ENCODE measurements around the gene PRPF8. TPM values are rescaled to one million over a fixed set of nuclear protein-coding genes. Genes with fewer than 3 reads are reported as not detected.

The PRPF8 gene
- total and polyA plus RNA-seq, 2 of the 13 experiments (the other 11 are each of a cell fraction or from before 2014, with no cell fraction given) = 112 to 179 TPM

- TF ChIP-seq ZNF687 (CRISPR knock-in tag; IDR thresholded peaks at IDR 0.05) (peak; percentile 84), MBD4 (IDR thresholded peaks at IDR 0.05; ENCODE audit: borderline replicate concordance, low read length) (no peak), HNRNPLL (IDR thresholded peaks at IDR 0.05; ENCODE audit: low read depth, low read length, poor library complexity, severe bottlenecking) (peak; percentile 100), AKNA (CRISPR knock-in tag; IDR thresholded peaks at IDR 0.05; ENCODE audit: borderline replicate concordance) (no peak), PPARG (CRISPR knock-in tag; conservative IDR thresholded peaks at IDR 0.05) (no peak), RORA (CRISPR knock-in tag; IDR thresholded peaks at IDR 0.05) (no peak), THAP11 (CRISPR knock-in tag; IDR thresholded peaks at IDR 0.05) (peak; percentile 89), HMG20B (CRISPR knock-in tag; conservative IDR thresholded peaks at IDR 0.05) (no peak), KLF11 (CRISPR knock-in tag; IDR thresholded peaks at IDR 0.05) (no peak), ZNF740 (CRISPR knock-in tag; IDR thresholded peaks at IDR 0.05) (no peak), RARG (CRISPR knock-in tag; IDR thresholded peaks at IDR 0.05; ENCODE audit: low read depth) (no peak), ZNF784 (CRISPR knock-in tag; IDR thresholded peaks at IDR 0.05; ENCODE audit: borderline replicate concordance) (no peak), ZNF432 (CRISPR knock-in tag; IDR thresholded peaks at IDR 0.05; ENCODE audit: borderline replicate concordance) (no peak)
- TF ChIP-seq, protein P1, sequence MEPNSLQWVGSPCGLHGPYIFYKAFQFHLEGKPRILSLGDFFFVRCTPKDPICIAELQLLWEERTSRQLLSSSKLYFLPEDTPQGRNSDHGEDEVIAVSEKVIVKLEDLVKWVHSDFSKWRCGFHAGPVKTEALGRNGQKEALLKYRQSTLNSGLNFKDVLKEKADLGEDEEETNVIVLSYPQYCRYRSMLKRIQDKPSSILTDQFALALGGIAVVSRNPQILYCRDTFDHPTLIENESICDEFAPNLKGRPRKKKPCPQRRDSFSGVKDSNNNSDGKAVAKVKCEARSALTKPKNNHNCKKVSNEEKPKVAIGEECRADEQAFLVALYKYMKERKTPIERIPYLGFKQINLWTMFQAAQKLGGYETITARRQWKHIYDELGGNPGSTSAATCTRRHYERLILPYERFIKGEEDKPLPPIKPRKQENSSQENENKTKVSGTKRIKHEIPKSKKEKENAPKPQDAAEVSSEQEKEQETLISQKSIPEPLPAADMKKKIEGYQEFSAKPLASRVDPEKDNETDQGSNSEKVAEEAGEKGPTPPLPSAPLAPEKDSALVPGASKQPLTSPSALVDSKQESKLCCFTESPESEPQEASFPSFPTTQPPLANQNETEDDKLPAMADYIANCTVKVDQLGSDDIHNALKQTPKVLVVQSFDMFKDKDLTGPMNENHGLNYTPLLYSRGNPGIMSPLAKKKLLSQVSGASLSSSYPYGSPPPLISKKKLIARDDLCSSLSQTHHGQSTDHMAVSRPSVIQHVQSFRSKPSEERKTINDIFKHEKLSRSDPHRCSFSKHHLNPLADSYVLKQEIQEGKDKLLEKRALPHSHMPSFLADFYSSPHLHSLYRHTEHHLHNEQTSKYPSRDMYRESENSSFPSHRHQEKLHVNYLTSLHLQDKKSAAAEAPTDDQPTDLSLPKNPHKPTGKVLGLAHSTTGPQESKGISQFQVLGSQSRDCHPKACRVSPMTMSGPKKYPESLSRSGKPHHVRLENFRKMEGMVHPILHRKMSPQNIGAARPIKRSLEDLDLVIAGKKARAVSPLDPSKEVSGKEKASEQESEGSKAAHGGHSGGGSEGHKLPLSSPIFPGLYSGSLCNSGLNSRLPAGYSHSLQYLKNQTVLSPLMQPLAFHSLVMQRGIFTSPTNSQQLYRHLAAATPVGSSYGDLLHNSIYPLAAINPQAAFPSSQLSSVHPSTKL (CRISPR knock-in tag; IDR thresholded peaks at IDR 0.05) = peak; percentile 31; the same call in 1 of the 2 replicates
Observed at GRCh38 chr17:1684378-1685189, at the start of gene PRPF8 (continued).
